Mononuclear cell (primary cell): ENCODE data around the gene ENTPD6. TPM values are rescaled to one million over a fixed set of nuclear protein-coding genes. Genes with fewer than 3 reads are reported as not detected.

ENCODE experiments used
- H3K27me3 ChIP-seq: 2 replicates; pipeline ENCODE4 v1.6.0; 2011; ENCODE audit warnings: low read length, control low read depth; ENCODE audit not compliant: insufficient read depth
- H3K4me1 ChIP-seq: 2 replicates; pipeline ENCODE4 v1.5.1; 2011; ENCODE audit warnings: mild to moderate bottlenecking, low read length, control low read depth; ENCODE audit not compliant: insufficient read depth
- H3K4me3 ChIP-seq: 2 replicates; pipeline ENCODE4 v1.5.1; 2011; ENCODE audit warnings: mild to moderate bottlenecking, low read length, moderate library complexity
- H3K9me3 ChIP-seq: 2 replicates; pipeline ENCODE4 v1.5.1; 2011; ENCODE audit warnings: low read depth, mild to moderate bottlenecking, control low read depth, low read length
- total RNA-seq: library from RNA; depleted of rRNA; stranded (reverse); fragments of >200 nt; gene quantifications from one replicate; pipeline ENCODE4 v1.2.3, GENCODE V29; 2012

Gene ENTPD6
- total RNA-seq, 1 donor, result 30.6 TPM

DNA sequence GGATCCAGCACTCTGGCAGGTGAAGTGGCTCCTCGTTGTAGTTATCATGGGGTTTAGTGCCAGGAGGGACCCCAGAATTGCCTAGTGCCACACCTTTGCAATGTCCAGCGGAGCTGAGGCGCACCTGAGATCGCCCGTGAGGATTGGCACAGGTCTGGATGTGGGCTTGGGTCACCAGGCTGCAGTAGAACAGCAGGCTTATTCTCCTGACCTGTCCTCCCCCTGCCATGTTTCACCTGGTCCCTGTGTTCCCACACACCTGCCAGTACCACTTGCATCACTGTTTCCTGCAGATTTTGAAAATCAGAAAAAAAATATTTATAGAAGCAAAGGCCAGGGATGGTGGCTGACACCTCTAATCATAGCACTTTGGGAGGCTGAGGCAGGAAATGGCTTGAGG lies 16.7 kb downstream of the ENTPD6 start:
- Histone ChIP-seq H3K9me3 (no peaks in the 10 kb centered on the region), H3K4me3 (no peak overlapping the region), H3K4me1 (no peaks in the 10 kb centered on the region), H3K27me3 (no peaks in the 10 kb centered on the region)

DNA sequence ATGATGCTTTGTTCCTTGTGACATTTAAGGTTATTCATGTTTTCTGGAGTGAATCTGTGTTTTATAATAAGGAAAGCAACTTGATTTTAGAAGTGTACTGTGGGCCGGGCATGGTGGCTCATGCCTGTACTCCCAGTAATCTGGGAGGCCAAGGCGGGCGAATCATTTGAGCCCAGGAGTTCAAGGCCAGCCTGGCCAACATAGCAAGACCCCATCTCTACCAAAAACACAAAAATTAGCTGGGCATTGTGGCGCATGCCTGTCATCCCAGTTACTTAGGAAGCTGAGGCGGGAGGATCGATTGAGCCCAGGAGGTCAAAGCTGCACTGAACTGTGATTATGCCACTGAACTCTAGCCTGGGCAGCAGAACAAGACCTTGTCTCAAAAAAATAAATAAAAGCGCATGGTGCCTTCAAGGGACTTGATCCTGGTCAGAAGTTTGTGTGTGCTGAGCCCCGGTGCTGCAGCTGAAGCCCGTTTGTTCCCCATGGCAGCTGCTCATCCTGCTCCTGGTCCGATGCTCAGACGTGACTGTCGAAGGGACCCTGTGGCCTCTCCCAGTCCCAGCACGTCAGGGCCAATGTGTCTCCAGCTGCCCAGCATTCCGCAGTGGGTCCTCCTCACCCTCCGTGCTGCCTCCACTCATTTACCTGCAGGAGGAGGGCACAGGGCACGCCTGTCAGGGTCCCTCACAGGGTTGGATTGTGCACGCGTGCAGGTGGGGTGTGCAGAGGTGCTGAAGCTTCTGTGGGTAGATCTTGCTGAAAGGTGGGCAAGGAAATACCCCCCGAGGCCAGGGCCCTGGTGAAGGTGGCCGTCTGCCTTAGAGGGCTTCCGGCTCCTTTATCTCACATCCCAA lies 18.3 kb downstream of the ENTPD6 start:
- no peak overlapping the region for H3K4me3 ChIP-seq
- no peaks in the 10 kb centered on the region for H3K27me3 ChIP-seq
- no peaks in the 10 kb centered on the region for H3K9me3 ChIP-seq
- H3K4me1 ChIP-seq, result no peaks in the 10 kb centered on the region

DNA sequence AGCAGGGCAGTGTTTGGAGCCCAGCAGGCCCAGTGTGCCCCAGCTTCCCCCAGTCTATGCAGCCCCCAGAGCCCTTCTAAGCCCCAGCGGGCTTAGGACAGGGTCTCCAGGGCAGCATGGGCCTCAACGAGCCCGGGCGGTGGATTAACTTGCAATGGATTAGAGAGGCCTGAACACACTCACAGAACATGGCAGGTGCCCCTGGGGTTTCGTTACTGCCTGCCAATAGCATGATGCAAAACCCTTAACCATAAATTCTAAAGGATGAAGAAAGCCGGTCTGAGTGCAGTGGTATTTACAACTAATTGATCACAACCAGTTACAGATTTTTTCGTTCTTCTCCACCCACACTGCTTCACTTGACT lies 18.9 kb downstream of the ENTPD6 start:
- no peaks in the 10 kb centered on the region for H3K9me3 ChIP-seq
- H3K4me1 ChIP-seq, result no peaks in the 10 kb centered on the region
- no peak overlapping the region for H3K4me3 ChIP-seq
- H3K27me3 ChIP-seq, result no peaks in the 10 kb centered on the region

DNA sequence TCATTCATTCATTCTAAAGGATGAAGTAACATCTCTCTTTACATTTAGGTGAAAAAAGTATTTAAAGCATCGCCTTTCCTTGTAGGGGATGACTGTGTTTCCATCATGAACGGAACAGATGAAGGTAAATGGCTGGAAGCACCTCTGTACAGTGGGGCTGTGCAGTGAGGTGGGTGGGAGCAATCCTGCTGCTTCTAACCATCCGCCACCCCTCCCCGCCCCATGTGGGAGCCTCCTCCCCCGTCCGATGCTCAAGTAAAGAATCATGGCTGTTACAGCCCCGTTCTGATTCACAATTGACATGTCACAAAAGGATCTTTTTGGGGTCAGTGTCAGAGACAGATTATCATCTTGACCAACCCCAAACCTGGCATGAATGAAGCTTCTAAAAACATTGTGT lies 19.3 kb downstream of the ENTPD6 start:
- H3K4me1 ChIP-seq, result no peaks in the 10 kb centered on the region
- H3K4me3 ChIP-seq, result no peak overlapping the region
- no peaks in the 10 kb centered on the region for H3K9me3 ChIP-seq
- H3K27me3 ChIP-seq, result no peaks in the 10 kb centered on the region

DNA sequence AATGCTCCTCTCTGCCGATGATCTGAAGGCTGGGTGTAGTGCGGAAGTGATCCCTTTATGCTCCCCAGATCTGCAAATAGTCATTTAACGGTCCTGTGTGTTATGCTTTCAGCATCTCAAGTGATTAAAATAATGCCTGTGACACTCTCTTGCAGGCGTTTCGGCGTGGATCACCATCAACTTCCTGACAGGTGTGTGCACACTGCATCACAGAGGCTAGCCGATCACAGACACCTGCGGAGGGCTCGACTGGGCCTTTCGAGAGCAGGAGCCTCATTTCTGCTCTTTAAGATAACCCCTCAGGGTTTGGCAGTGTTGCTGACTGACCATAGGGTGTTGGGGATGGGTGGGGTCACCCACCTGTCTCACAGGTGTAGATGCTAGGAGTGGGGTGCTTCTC lies 20.0 kb downstream of the ENTPD6 start:
- Histone ChIP-seq H3K9me3 (no peaks in the 10 kb centered on the region), H3K4me3 (no peak overlapping the region), H3K4me1 (no peaks in the 10 kb centered on the region), H3K27me3 (no peaks in the 10 kb centered on the region)

DNA sequence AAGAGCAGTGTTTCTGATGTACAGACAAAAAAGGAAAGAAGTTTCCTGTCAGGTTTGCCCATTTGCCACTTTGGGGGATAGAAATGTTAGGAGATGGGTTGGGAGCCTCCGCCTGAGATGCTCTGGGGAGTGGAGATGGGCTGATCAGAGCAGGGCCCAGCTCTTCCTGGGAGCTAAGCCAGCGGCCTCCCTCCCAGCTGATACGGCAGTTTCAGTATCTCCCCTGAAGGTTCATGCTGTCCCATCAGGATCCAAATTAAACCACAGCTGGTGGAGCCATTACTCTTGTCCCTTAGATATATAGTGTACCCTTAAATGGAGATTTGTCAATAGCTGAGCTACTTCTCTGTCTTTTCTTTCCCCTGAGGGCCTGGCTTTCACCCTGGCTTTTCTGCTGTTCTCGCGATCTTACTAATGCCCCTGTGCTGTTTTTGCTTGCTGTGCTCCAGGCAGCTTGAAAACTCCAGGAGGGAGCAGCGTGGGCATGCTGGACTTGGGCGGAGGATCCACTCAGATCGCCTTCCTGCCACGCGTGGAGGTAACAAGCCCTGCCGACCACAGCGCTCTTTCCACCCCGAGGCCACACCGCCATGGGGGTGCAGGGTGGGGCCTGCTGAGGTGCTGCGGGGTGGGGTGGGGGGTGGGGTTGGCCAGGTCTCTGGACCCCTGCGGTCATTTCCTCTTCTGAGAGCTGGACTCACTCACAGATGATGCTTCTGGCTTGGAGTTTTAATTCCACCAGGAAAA lies 20.9 kb downstream of the ENTPD6 start:
- no peaks in the 10 kb centered on the region for H3K9me3 ChIP-seq
- H3K27me3 ChIP-seq, result no peaks in the 10 kb centered on the region
- no peak overlapping the region for H3K4me3 ChIP-seq
- H3K4me1 ChIP-seq, result no peaks in the 10 kb centered on the region

DNA sequence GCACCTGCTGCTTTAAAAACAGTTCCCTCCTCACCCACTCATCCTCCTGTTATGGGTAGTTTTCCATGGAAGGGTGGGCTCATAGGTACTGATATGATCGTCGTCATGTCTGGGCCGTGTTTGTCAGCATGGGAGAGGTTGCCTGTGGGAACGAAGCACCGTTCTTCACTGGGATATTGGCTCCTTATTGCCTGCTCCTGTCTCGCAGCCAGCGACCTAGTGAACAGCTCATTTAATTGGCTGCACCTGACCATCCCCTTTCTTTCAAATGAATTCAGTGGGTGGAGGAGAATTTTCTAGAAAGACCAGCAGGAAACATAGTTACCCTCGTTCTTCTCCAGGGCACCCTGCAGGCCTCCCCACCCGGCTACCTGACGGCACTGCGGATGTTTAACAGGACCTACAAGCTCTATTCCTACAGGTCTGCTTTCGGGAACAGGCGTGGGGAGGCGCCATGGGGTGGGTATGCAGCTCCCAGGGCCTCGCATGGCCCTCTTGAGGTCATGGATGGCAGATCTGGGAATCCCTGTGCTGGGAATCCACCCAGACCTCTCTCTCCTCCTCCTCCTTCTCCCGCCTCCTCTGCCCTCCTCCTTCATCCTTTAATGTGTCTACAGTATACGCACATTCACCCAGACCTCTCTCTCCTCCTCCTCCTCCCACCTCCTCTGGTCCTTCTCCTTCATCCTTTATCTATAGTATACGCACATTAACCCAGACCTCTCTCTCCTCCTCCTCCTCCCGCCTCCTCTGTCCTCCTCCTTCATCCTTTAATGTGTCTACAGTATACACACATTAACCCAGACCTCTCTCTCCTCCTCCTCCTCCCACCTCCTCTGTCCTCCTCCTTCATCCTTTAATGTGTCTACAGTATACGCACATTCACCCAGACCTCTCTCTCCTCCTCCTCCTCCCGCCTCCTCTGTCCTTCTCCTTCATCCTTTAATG lies 21.9 kb downstream of the ENTPD6 start:
- no peaks in the 10 kb centered on the region for H3K4me1 ChIP-seq
- no peaks in the 10 kb centered on the region for H3K27me3 ChIP-seq
- no peak overlapping the region for H3K4me3 ChIP-seq
- H3K9me3 ChIP-seq, result no peaks in the 10 kb centered on the region

DNA sequence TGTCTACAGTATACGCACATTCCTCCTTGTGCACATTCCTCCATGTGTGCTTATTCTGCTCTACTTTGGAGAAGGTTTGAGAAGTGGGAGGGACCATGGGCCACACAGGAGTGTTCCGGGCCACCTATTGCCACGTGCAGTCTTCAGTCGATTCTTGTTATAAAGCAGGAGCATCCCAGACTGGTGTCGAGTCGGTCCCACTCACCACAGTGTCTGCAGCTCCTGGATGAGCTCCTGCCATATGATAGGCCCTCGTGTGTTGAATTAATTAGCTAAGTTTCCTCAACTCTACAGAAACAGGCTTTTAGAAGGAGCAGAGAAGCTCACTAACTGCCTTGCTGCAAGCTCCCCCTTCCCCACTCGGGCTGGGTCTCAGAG lies 22.6 kb downstream of the ENTPD6 start:
- Histone ChIP-seq H3K27me3 (no peaks in the 10 kb centered on the region), H3K4me1 (no peaks in the 10 kb centered on the region), H3K9me3 (no peaks in the 10 kb centered on the region), H3K4me3 (no peak overlapping the region)

DNA sequence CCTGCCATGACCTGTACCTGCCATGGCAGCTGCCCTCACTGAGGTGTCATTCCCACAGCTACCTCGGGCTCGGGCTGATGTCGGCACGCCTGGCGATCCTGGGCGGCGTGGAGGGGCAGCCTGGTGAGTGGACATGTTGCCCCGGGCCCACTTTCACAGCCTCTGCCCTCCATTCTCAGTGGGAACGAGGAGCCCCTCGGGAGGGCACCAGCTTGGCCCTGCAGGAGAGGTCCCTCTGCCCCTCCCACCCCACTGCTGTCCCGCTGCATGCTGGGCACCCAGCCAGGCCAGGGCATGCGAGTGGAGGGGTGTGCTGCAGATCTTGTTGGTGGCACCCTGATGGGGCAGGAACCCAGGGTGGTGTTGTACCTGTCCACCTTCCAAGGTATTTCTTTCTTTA lies 23.0 kb downstream of the ENTPD6 start:
- Histone ChIP-seq H3K27me3 (no peaks in the 10 kb centered on the region), H3K9me3 (no peaks in the 10 kb centered on the region), H3K4me1 (no peaks in the 10 kb centered on the region), H3K4me3 (no peak overlapping the region)

DNA sequence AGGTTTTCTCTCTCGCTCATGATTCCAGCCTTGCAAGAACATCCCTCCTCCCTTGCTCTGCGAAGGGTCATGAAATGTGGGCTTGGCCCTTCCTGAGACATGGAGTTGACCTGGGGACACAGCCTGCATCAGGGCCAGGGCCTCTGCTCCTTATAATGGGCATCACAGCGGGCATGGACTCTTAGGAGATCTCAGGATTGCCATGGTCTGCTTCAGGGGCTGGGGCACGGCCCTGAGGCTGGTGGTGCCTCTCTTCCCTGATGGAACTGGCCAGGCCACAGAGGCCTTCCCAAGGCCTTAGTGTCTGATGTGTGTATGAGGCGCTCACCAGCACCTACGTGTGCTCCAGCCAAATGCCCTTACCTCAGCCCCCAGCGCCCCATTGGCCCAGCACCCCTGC lies 23.9 kb downstream of the ENTPD6 start:
- Histone ChIP-seq H3K4me3 (no peak overlapping the region), H3K27me3 (no peaks in the 10 kb centered on the region), H3K9me3 (no peaks in the 10 kb centered on the region), H3K4me1 (no peaks in the 10 kb centered on the region)

DNA sequence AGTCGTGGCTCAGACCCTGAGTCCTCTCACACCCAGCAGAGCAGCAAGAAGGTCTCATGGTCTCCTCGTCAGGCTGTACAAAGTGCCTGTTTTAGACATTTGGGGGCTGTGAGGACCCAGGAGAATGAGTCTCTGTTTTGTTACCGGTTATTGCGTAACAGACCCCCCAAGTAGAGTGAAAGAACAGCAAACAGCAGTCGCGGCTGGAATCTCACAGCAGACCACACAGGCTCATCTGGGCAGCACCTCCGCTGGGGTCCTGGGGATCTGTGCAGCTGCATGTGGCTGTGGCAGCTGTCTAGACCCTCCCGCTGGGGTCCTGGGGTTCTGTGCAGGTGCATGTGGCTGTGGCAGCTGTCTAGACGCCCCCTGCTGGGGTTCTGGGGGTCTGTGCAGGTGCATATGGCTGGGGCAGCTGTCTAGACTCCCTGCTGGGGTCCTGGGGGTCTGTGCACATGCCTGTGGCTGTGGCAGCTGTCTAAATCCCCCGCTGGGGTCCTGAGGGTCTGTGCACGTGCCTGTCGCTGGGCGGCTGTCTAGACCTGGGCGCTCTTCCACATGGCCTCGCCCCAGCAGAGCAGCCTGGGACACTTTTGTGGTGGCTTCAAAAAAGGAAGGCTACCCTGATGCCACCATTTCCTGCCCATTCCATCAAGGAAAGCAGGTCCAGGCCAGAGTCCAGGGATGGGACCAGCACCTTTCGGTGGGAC lies 24.7 kb downstream of the ENTPD6 start:
- H3K4me3 ChIP-seq, result no peak overlapping the region
- no peaks in the 10 kb centered on the region for H3K4me1 ChIP-seq
- no peaks in the 10 kb centered on the region for H3K27me3 ChIP-seq
- H3K9me3 ChIP-seq, result no peaks in the 10 kb centered on the region

DNA sequence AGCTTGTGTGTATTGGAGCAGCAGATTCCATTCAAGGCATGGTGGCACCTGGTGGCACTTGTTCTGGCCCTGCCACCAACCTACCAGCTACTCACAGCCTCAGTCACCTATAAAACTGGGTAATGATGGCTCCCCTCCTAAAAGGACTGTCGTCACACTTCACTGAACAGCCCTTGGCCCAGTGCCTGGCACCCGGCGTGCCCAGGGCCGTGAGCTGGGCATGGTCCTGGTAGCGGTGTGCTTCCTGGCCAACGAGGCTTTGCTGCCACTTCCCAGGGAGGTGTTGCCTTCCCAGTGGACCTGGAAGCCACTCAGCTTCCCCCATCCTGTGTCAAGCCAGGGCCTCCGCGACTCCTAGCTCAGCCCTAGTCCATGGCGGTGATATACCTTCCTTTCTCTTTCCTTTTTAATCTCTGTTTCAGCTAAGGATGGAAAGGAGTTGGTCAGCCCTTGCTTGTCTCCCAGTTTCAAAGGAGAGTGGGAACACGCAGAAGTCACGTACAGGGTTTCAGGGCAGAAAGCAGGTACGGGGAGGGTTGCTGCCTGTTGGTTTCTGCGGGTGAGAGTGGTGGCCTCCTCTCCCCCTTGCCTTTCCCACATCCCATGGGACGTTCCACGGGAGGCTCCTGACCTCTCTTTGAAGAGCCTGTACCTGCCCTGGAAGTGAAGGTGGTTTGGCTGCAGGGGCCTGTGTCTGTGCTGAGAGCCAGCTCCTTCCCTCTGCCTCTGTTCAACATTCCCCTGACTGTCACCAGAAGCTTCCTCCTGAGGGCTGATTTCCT lies 25.5 kb downstream of the ENTPD6 start:
- no peaks in the 10 kb centered on the region for H3K4me1 ChIP-seq
- no peaks in the 10 kb centered on the region for H3K9me3 ChIP-seq
- H3K27me3 ChIP-seq, result no peaks in the 10 kb centered on the region
- H3K4me3 ChIP-seq, result no peak overlapping the region

DNA sequence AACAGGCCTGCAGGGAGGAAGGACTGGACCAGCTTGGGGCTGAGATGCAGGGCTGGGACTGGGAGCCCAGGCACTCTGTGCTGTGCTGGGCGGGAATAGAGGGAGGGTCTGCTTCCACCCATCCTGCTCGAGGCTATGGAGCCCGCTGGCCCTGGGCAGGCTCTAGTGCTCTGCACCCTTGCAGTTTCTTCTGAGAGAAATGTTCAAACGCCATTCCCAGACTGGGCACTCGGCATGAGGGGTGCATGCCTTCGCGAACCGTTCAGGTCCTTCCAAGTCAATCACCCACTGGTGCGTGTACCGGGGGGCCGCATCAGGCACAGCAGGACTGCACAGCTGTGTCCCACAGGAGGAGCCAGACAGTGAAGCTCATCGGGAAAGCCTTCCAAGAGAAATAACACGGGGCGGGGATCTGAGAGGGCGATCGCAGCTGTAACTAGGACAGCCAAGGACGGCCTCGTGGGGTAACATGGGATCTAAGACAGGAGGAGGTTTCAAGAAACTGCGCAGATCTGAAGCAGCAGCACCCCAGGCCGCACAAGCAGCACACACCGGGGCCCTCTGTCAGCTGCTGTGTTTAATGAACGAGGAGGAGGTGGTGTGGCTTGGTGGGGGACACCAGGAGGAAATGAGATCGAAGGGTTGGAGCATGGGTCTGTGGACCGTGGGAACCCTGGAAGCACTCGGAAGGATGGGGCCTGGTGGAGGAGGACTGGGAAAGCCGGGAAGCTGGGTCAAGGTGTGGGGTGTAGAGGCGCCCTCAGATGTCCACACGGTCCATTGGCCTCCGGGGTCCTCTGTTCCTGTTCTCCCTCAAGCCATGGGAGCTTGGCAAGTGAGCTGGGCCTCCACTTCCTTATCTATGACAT lies 26.3 kb downstream of the ENTPD6 start:
- no peaks in the 10 kb centered on the region for H3K9me3 ChIP-seq
- H3K27me3 ChIP-seq, result no peaks in the 10 kb centered on the region
- peaks cover 2% of the 10 kb centered on the region for H3K4me1 ChIP-seq
- no peak overlapping the region for H3K4me3 ChIP-seq
